Islet precursor cell (in vitro differentiated cells): ENCODE data around the gene CPN2.

Experiments used
- DNase-seq: peaks from one replicate; pipeline ENCODE4 v3.0.0-alpha.2; 2018

Gene CPN2

DNA sequence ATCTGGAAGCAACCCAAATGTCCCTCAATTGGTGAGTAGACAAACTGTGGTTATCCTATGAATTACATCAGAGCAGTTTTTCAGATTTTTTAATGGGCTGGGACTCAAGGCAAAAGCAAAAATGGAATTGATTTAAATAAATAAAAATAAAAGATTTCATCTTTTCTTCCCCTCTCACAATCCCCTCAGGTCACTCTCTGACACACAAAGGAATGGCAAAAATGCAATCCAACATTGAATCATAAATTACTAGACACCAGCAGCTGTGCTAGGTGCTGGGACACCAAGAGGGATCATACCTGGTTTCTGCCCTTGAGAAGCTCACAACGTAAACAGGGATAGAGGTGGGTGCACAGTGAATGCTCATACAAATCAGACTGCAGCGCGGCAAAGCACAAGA, 58.8 kb downstream of the CPN2 start:
- no peak for DNase-seq
